T-helper 17 cell (primary cell): ENCODE measurements around the gene TMEM43. TPM values are rescaled to one million over a fixed set of nuclear protein-coding genes. Genes with fewer than 3 reads are reported as not detected.
"Not testable (repeated sequence)": the region's sequence is repeated elsewhere in the genome, so short reads cannot be mapped to it uniquely, and the experiment has no call there.

Source experiments
- ATAC-seq: fragments of 150-1000 bp; cut with Tn5 transposase; 2 replicates; pipeline ENCODE4 v1.10.0; 2021; ENCODE audit warnings: mild to moderate bottlenecking, moderate library complexity
- DNase-seq, 3 donors: peaks; one replicate each; pipeline versions ENCODE4 v3.0.0 to v3.0.0-alpha.2; 2020 to 2021
- H3K9me3 ChIP-seq: one replicate; pipeline ENCODE4 v1.7.0; 2013; ENCODE audit warnings: low read length, mild to moderate bottlenecking; ENCODE audit not compliant: control insufficient read depth, poor library complexity, severe bottlenecking
- H3K27ac Mint-ChIP-seq: one replicate; pipeline ENCODE4 v1.8.0; 2022; ENCODE audit warnings: mild to moderate bottlenecking, moderate library complexity, mixed read lengths
- H3K27me3 Mint-ChIP-seq: one replicate; pipeline ENCODE4 v1.8.0; 2022; ENCODE audit warnings: mixed read lengths
- H3K36me3 Mint-ChIP-seq: one replicate; pipeline ENCODE4 v1.8.0; 2022; ENCODE audit warnings: low read depth, mixed read lengths
- H3K4me1 Mint-ChIP-seq: one replicate; pipeline ENCODE4 v1.8.0; 2022; ENCODE audit warnings: mild to moderate bottlenecking, mixed read lengths
- H3K4me3 Mint-ChIP-seq: one replicate; pipeline ENCODE4 v1.8.0; 2022; ENCODE audit warnings: mild to moderate bottlenecking, moderate library complexity, mixed read lengths
- total RNA-seq, 4 donors: library from RNA in 2 of 4; stranded (reverse) in 2 of 4; gene quantifications; one replicate each; pipeline ENCODE4 v1.2.3 and lab custom pipeline; 2022 to 2026

Gene TMEM43
- total RNA-seq (10 to 100 TPM; 45.6 to 51.4 TPM), total RNA-seq (lab: John Stamatoyannopoulos, UW) (80.1 to 116 reads per million in 2 donors)

- Mint-ChIP-seq H3K4me1 (peaks cover 49% of the 10 kb centered on the region), H3K36me3 (peaks cover 9% of the 10 kb centered on the region), H3K4me3 (peak within 1 kb of the TSS; percentile 97), H3K27me3 (no peaks in the 10 kb centered on the region), H3K27ac (peak within 1 kb of the TSS; percentile 99)
- peak; percentile 91 for ATAC-seq
- H3K9me3 ChIP-seq, result no peaks in the 10 kb centered on the region
- DNase-seq, result peak; percentile 94 to 97 (median 97)
Measured at GRCh38 chr3:14124615-14125192, at the start of gene TMEM43, which contains the start of gene CHCHD4. TMEM43 (plus strand) TSS chr3:14125052; CDS start chr3:14125194, 142 bp downstream. CHCHD4 (minus strand) TSS chr3:14124870; CDS start chr3:14124676, 194 bp downstream.

DNA sequence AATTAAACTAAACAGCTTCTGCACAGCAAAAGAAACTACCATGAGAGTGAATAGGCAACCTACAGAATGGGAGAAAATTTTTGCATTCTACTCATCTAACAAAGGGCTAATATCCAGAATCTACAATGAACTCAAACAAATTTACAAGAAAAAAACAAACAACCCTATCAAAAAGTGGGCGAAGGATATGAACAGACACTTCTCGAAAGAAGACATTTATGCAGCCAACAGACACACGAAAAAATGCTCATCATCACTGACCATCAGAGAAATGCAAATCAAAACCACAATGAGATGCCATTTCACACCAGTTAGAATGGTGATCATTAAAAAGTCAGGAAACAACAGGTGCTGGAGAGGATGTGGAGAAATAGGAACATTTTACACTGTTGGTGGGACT lies 49.6 kb upstream of the TMEM43 start:
- not testable (repeated sequence) for H3K9me3 ChIP-seq, H3K36me3 Mint-ChIP-seq, H3K27ac Mint-ChIP-seq, H3K4me3 Mint-ChIP-seq, H3K4me1 Mint-ChIP-seq, DNase-seq, H3K27me3 Mint-ChIP-seq, ATAC-seq

GRCh38 chr3:14077310-14077709 lies 47.5 kb upstream of the TMEM43 start:
- no peaks in the 10 kb centered on the region for H3K27me3 Mint-ChIP-seq
- no peak for ATAC-seq
- H3K27ac Mint-ChIP-seq, result no peak overlapping the region

GRCh38 chr3:14082108-14082657 lies 42.7 kb upstream of the TMEM43 start:
- H3K27me3 Mint-ChIP-seq, result no peaks in the 10 kb centered on the region
- DNase-seq (no peak), ATAC-seq (no peak)
- H3K4me3 Mint-ChIP-seq, result no peak overlapping the region
- H3K36me3 Mint-ChIP-seq, result no peaks in the 10 kb centered on the region
- H3K27ac Mint-ChIP-seq, result no peak overlapping the region
- H3K9me3 ChIP-seq, result no peaks in the 10 kb centered on the region
- peaks cover 3% of the 10 kb centered on the region for H3K4me1 Mint-ChIP-seq

More at GRCh38 chr3:14077310-14077709, 47.5 kb upstream of the TMEM43 start:
- no peaks in the 10 kb centered on the region for H3K9me3 ChIP-seq
- no peak for DNase-seq
- Mint-ChIP-seq H3K4me1 (peaks cover 2% of the 10 kb centered on the region), H3K4me3 (no peak overlapping the region), H3K36me3 (no peaks in the 10 kb centered on the region)

GRCh38 chr3:14087461-14087860 lies 37.4 kb upstream of the TMEM43 start:
- not testable (repeated sequence) for H3K27ac Mint-ChIP-seq, DNase-seq, H3K36me3 Mint-ChIP-seq, H3K4me1 Mint-ChIP-seq, H3K4me3 Mint-ChIP-seq, ATAC-seq, H3K9me3 ChIP-seq
- peaks cover 20% of the 10 kb centered on the region for H3K27me3 Mint-ChIP-seq

DNA sequence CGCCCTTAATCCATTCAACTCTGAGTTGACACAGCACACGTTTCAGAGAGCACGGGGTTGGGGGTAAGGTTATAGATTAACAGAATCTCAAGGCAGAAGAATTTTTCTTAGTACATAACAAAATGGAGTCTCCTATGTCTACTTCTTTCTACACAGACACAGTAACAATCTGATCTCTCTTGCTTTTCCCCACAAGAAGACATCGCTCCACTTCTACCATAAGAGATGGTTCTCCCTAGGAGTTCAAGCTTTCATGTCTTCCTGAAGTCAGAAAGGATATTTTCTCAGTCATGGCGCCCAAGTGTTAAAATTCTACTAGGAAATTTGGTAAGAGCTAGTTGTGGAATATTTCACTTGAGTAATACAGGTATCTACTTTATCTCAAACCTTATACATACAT lies 32.9 kb upstream of the TMEM43 start:
- not testable (repeated sequence) for ATAC-seq

DNA sequence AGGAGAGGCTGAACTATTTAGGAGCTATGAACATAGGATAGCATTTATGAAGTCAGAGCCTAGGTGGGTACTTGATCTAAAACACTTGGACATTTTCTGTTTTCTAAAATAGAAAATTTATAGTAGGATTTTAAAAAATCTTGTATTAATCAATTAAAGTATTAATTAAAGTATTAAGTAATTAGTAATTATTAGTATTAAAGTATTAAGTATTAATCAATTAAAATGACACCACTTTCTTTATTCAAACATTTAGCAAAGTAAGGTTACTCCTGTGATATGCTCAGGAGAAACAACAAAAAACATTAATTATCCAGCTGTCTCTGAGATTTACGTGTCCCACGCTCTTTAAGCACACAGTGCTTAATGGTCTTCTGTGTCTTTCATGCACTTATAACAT lies 32.4 kb upstream of the TMEM43 start:
- no peak for ATAC-seq
- no peaks in the 10 kb centered on the region for H3K9me3 ChIP-seq
- DNase-seq, result no peak
- H3K36me3 Mint-ChIP-seq, result peaks cover 8% of the 10 kb centered on the region
- H3K27me3 Mint-ChIP-seq, result peaks cover 43% of the 10 kb centered on the region
- no peak overlapping the region for H3K4me3 Mint-ChIP-seq
- no peak overlapping the region for H3K27ac Mint-ChIP-seq
- no peaks in the 10 kb centered on the region for H3K4me1 Mint-ChIP-seq

More for the DNA sequence above, 32.9 kb upstream of the TMEM43 start:
- not testable (repeated sequence) for H3K36me3 Mint-ChIP-seq, H3K4me3 Mint-ChIP-seq, DNase-seq, H3K9me3 ChIP-seq, H3K27ac Mint-ChIP-seq, H3K4me1 Mint-ChIP-seq
- H3K27me3 Mint-ChIP-seq, result peaks cover 43% of the 10 kb centered on the region

- Mint-ChIP-seq H3K4me3 (no peak overlapping the region), H3K27ac (no peak overlapping the region), H3K27me3 (peaks cover 42% of the 10 kb centered on the region), H3K36me3 (peaks cover 8% of the 10 kb centered on the region), H3K4me1 (no peaks in the 10 kb centered on the region)
- DNase-seq (no peak), ATAC-seq (no peak)
- no peaks in the 10 kb centered on the region for H3K9me3 ChIP-seq
Measured at GRCh38 chr3:14093831-14094230, 31.0 kb upstream of the TMEM43 start.

DNA sequence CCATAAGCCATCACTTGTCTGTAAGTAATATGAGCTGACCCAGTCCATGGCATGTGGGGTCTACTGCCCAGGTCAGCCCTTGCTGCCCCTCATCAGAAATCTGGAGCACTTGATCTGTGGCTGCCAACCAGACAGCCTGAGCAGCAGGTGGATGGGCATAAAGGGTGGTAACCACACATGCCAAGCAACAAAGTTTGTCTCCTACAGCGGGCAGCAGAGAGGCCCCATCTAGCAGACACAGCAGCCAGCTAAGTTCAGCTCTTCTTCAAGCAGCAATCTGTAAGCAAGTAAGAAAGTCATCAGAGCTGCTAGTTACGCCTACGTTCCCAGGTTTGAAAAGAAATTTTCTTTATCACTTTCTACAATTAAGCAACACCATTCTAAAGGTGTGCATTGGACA lies 28.1 kb upstream of the TMEM43 start:
- DNase-seq, result no peak
- H3K4me3 Mint-ChIP-seq, result no peak overlapping the region
- no peaks in the 10 kb centered on the region for H3K4me1 Mint-ChIP-seq
- peaks cover 32% of the 10 kb centered on the region for H3K27me3 Mint-ChIP-seq
- no peak for ATAC-seq
- H3K9me3 ChIP-seq, result no peaks in the 10 kb centered on the region
- H3K27ac Mint-ChIP-seq, result no peak overlapping the region
- H3K36me3 Mint-ChIP-seq, result peaks cover 5% of the 10 kb centered on the region

DNA sequence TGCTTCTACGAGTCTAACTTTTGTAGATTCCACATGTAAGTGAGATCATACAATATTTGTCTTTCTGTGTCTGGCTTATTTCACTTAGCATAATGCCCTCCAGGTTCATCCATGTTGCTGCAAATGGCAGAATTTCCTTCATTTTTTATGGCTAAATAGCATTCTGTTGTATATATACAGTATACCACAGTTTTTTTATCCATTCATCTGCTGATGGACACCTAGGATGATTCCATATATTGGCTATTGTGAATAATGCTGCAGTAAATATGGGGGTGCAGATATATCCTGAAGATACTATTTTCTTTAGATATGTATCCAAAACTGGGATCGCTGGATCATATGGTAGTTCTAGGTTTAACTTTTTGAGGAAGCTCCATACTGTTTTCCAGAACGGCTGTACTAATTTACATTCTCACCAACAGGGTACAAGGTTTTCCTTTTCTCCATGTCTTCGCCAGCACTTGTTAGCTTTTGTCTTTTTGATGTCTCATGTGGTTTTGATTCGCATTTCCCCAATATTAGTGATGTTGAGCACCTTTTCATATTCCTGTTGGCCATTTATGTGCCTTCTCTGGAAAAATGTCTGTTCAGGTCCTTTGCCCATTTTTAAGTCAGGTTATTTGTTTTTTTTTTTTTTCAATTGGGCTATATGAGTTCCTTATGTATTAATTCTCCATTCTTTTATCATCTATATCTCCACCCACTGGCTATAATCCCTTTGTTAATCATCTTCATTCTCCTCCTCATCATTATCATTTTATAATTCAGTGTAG lies 27.0 kb upstream of the TMEM43 start:
- no peak overlapping the region for H3K27ac Mint-ChIP-seq
- no peaks in the 10 kb centered on the region for H3K4me1 Mint-ChIP-seq
- peaks cover 5% of the 10 kb centered on the region for H3K36me3 Mint-ChIP-seq
- ATAC-seq (no peak), DNase-seq (no peak)
- H3K4me3 Mint-ChIP-seq, result no peak overlapping the region
- H3K9me3 ChIP-seq, result no peaks in the 10 kb centered on the region
- H3K27me3 Mint-ChIP-seq, result peaks cover 32% of the 10 kb centered on the region

- not testable (repeated sequence) for H3K9me3 ChIP-seq, H3K4me3 Mint-ChIP-seq, ATAC-seq, H3K4me1 Mint-ChIP-seq, H3K36me3 Mint-ChIP-seq, DNase-seq, H3K27ac Mint-ChIP-seq, H3K27me3 Mint-ChIP-seq
Measured at GRCh38 chr3:14109821-14110220, 15.0 kb upstream of the TMEM43 start.

- Mint-ChIP-seq H3K27ac (no peak overlapping the region), H3K4me3 (no peak overlapping the region), H3K4me1 (peaks cover 1% of the 10 kb centered on the region), H3K36me3 (peaks cover 2% of the 10 kb centered on the region), H3K27me3 (no peaks in the 10 kb centered on the region)
- no peaks in the 10 kb centered on the region for H3K9me3 ChIP-seq
- DNase-seq (no peak), ATAC-seq (no peak)
Measured at GRCh38 chr3:14110699-14111098, 14.2 kb upstream of the TMEM43 start.

- Mint-ChIP-seq H3K4me3 (no peak overlapping the region), H3K27ac (no peak overlapping the region), H3K4me1 (no peaks in the 10 kb centered on the region), H3K36me3 (peaks cover 2% of the 10 kb centered on the region), H3K27me3 (no peaks in the 10 kb centered on the region)
- H3K9me3 ChIP-seq, result no peaks in the 10 kb centered on the region
- DNase-seq, result no peak
- ATAC-seq, result no peak
Measured at GRCh38 chr3:14113965-14114635, 10.8 kb upstream of the TMEM43 start.
